GM12878 (cell line): ENCODE results near the gene XKRX. TPM values are rescaled to one million over a fixed set of nuclear protein-coding genes. Genes with fewer than 3 reads are reported as not detected.

Source experiments
- ATAC-seq: fragments of 200-7000 bp; cut with Tn5 transposase; 3 replicates; pipeline ENCODE4 v1.9.1; 2020; ENCODE audit warnings: mild to moderate bottlenecking, moderate library complexity
- BruUV-seq: library from RNA; stranded (reverse); fragments of 400-500 nt; replicated peaks from 2 replicates; lab custom pipeline; 2021; lab: Mats Ljungman, UMichigan
- CTCF ChIA-PET: fragments of 300-600 bp; sonication (Branson Sonifier 250); formaldehyde crosslinking; extraction: SDS; loops from one replicate; lab custom pipeline; 2021; ENCODE audit warnings: inconsistent platforms; lab: Yijun Ruan, JAX
- POLR2A ChIA-PET: fragments of 350-600 bp; formaldehyde crosslinking; extraction: SDS; loops from one replicate; lab custom pipeline; 2021; ENCODE audit warnings: inconsistent platforms; lab: Charles Lee
- RAD21 ChIA-PET: fragments of 300-600 bp; sonication (Branson Sonifier 250); formaldehyde crosslinking; loops from one replicate; lab custom pipeline; 2023; ENCODE audit warnings: antibody characterized with exemption; ENCODE audit not compliant: unreplicated experiment; lab: Charles Lee
- SMC1A ChIA-PET: fragments of 300-600 bp; sonication (Branson Sonifier 250); formaldehyde crosslinking; loops from one replicate; lab custom pipeline; 2023; ENCODE audit not compliant: unreplicated experiment, uncharacterized antibody; lab: Charles Lee
- DNase-seq: peaks from one replicate; pipeline ENCODE4 v3.0.0-alpha.2; 2011; ENCODE audit warnings: low read depth, low spot score
- FAIRE-seq: peaks from 3 replicates; lab custom pipeline; 2011; peaks lifted over from hg19 to GRCh38; lab: Jason Lieb, UNC
- H2AFZ ChIP-seq: 2 replicates; pipeline ENCODE4 v1.6.0; 2011; ENCODE audit warnings: low read depth, low read length, control low read depth; ENCODE audit not compliant: control insufficient read depth
- H3K27ac ChIP-seq: 2 replicates; pipeline ENCODE4 v1.5.1; 2011; ENCODE audit warnings: control low read depth; ENCODE audit not compliant: control insufficient read depth, insufficient read depth
- H3K27me3 ChIP-seq, 2 experiments: replicated peaks in 1 of 2; 2 replicates each; pipeline versions ENCODE4 v1.6.0 to v1.6.1; 2011; ENCODE audit warnings: low read length in 1 of 2; ENCODE audit not compliant: control insufficient read depth in 2 of 2, insufficient read depth in 2 of 2
- H3K36me3 ChIP-seq, 2 experiments: 2 replicates each; pipeline ENCODE4 v1.5.1; 2011; ENCODE audit warnings: low read length in 1 of 2; ENCODE audit not compliant: control insufficient read depth in 2 of 2, insufficient read depth in 2 of 2
- H3K4me1 ChIP-seq: 2 replicates; pipeline ENCODE4 v1.6.1; 2011; ENCODE audit warnings: mild to moderate bottlenecking, low read length, moderate library complexity, mixed read lengths; ENCODE audit not compliant: control insufficient read depth, insufficient read depth
- H3K4me2 ChIP-seq: 2 replicates; pipeline ENCODE4 v1.6.0; 2011; ENCODE audit warnings: control low read depth; ENCODE audit not compliant: control insufficient read depth, insufficient read depth
- H3K4me3 ChIP-seq: fragments of 200-600 bp; sonication (generic); 2 replicates; pipeline ENCODE4 v1.5.1; 2016
- H3K79me2 ChIP-seq: 2 replicates; pipeline ENCODE4 v1.6.0; 2011; ENCODE audit warnings: low read length; ENCODE audit not compliant: control insufficient read depth, insufficient read depth
- H3K9ac ChIP-seq: 2 replicates; pipeline ENCODE4 v1.8.0; 2011; ENCODE audit warnings: low read length, control low read depth, mixed read lengths; ENCODE audit not compliant: control insufficient read depth, insufficient read depth
- H3K9me3 ChIP-seq: replicated peaks from 3 replicates; pipeline ENCODE4 v1.5.1; 2011; ENCODE audit warnings: mild to moderate bottlenecking, low read length; ENCODE audit not compliant: control insufficient read depth, insufficient read depth
- H4K20me1 ChIP-seq: 2 replicates; pipeline ENCODE4 v1.6.0; 2011; ENCODE audit not compliant: control insufficient read depth, insufficient read depth
- ATF7 ChIP-seq: fragments of 450-650 bp; IDR thresholded peaks from 2 replicates; pipeline ENCODE4 v1.6.1; 2016; ENCODE audit warnings: low read depth, mild to moderate bottlenecking
- CHD2 ChIP-seq: IDR thresholded peaks from 2 replicates; pipeline ENCODE4 v1.6.1; 2011; ENCODE audit warnings: low read depth, low read length, improper control_type of control experiment, borderline replicate concordance
- GABPA ChIP-seq: IDR thresholded peaks from 2 replicates; pipeline ENCODE4 v1.6.1; 2014; ENCODE audit warnings: antibody characterized with exemption, low read depth, mild to moderate bottlenecking, inconsistent platforms
- HDAC6 ChIP-seq: fragments of 200-600 bp; sonication (generic); IDR thresholded peaks from one replicate; pipeline ENCODE4 v1.8.0; 2017; ENCODE audit warnings: antibody characterized with exemption; ENCODE audit not compliant: unreplicated experiment
- MEF2B ChIP-seq: fragments of 450-650 bp; IDR thresholded peaks from 2 replicates; pipeline ENCODE4 v1.6.1; 2018; ENCODE audit warnings: mild to moderate bottlenecking, moderate library complexity; ENCODE audit not compliant: partially characterized antibody, poor library complexity, severe bottlenecking
- NFIC ChIP-seq: IDR thresholded peaks from 2 replicates; pipeline ENCODE4 v1.6.1; 2012; ENCODE audit warnings: low read depth, mild to moderate bottlenecking, inconsistent platforms, low read length, moderate library complexity
- NR2C2 ChIP-seq: IDR thresholded peaks from 2 replicates; pipeline ENCODE4 v1.6.1; 2011; ENCODE audit warnings: borderline replicate concordance, low read depth; ENCODE audit not compliant: control insufficient read depth, insufficient read length
- PAX8 ChIP-seq: fragments of 450-650 bp; IDR thresholded peaks from 2 replicates; pipeline ENCODE4 v1.6.1; 2017; ENCODE audit warnings: mild to moderate bottlenecking, moderate library complexity
- RAD21 ChIP-seq: IDR thresholded peaks from 2 replicates; pipeline ENCODE4 v1.6.1; 2011; ENCODE audit warnings: mild to moderate bottlenecking, low read depth, low read length, moderate library complexity; ENCODE audit not compliant: insufficient read depth
- SMC3 ChIP-seq: IDR thresholded peaks from 2 replicates; pipeline ENCODE4 v1.6.1; 2011; ENCODE audit warnings: low read length, improper control_type of control experiment, borderline replicate concordance
- SPI1 ChIP-seq: IDR thresholded peaks from 2 replicates; pipeline ENCODE4 v1.6.1; 2011; ENCODE audit warnings: low read depth, mild to moderate bottlenecking, low read length, moderate library complexity, borderline replicate concordance; ENCODE audit not compliant: insufficient read depth
- STAT1 ChIP-seq: fragments of 450-650 bp; conservative IDR thresholded peaks from 2 replicates; pipeline ENCODE4 v1.6.1; 2014; ENCODE audit warnings: antibody characterized with exemption, mild to moderate bottlenecking
- ZBTB11 ChIP-seq: fragments of 450-650 bp; formaldehyde crosslinking; IDR thresholded peaks from 2 replicates; pipeline ENCODE4 v1.5.0; 2022; ENCODE audit warnings: mild to moderate bottlenecking, missing genetic modification characterization
- ZBTB33 ChIP-seq: fragments of 450-650 bp; IDR thresholded peaks from 2 replicates; pipeline ENCODE4 v1.6.1; 2017; ENCODE audit warnings: mild to moderate bottlenecking
- ZZZ3 ChIP-seq: IDR thresholded peaks from 2 replicates; pipeline ENCODE4 v1.6.1; 2011; ENCODE audit warnings: low read depth; ENCODE audit not compliant: control insufficient read depth, insufficient read length
- WGBS: methylation state at CpG from one replicate; pipeline ENCODE4 v1.1.6; 2016; ENCODE audit warnings: low lambda C conversion rate; ENCODE audit not compliant: insufficient replicate concordance, insufficient coverage; ENCODE audit errors: missing lambda C conversion rate; 5-methylcytosine and 5-hydroxymethylcytosine counted together
- in situ Hi-C: fragments of 300-500 bp; cut with MboI; formaldehyde crosslinking; loops from 9 replicates; pipeline ENCODE4 v1.14.3; 2018; ENCODE audit warnings: mixed read lengths
- intact Hi-C: fragments of 100-400 bp; cut with micrococcal nuclease; formaldehyde crosslinking; loops from one replicate; pipeline ENCODE4 v1.14.2; 2022; ENCODE audit not compliant: unreplicated experiment
- polyA plus RNA-seq, 11 experiments: library from polyadenylated mRNA; depleted of rRNA in 4 of 11; unstranded in 6 of 11; stranded (reverse) in 5 of 11; fragments of >200 nt; fragmentation: Nextera tagmentation in 4 of 11; fragmentation: Illumina TruSeq in 1 of 11; extraction: Ambion mirVana in 4 of 11; extraction: Trizol in 1 of 11; gene quantifications; 1 replicate in 1 of 11; 2 replicates in 10 of 11; pipeline versions ENCODE4 v1.2.1 to v1.2.3, GENCODE V29; 2011 to 2016; ENCODE audit warnings: inconsistent platforms in 2 of 11, missing spikeins in 2 of 11, low read depth in 1 of 11
- total RNA-seq, 4 experiments: library from RNA; depleted of rRNA in 3 of 4; stranded (reverse); fragments of >200 nt in 3 of 4; fragmentation: Illumina TruSeq in 1 of 4; extraction: Trizol in 1 of 4; gene quantifications; 2 replicates each; pipeline versions ENCODE4 v1.2.1 to v1.2.3, GENCODE V29; 2013 to 2021
- TF ChIP-seq, protein P1 (sequence below): fragments of 450-650 bp; IDR thresholded peaks from 2 replicates; pipeline ENCODE4 v1.6.1; 2016; ENCODE audit warnings: mild to moderate bottlenecking, moderate library complexity, borderline replicate concordance

Gene XKRX
- total and polyA plus RNA-seq, 10 of the 15 experiments (the other 5 are each of a cell fraction or from before 2014, with no cell fraction given): 0.07 to 0.30 (median 0.22) TPM; not detected in 4

GRCh38 chrX:100969408-100969807 lies 40.7 kb upstream of the XKRX start, which contains the start of gene ARL13A:
Gene ARL13A, plus strand, starts transcription at chrX:100969708. Its CDS starts 3,982 bp downstream, at chrX:100973690.
- no peaks in the 10 kb centered on the region for H4K20me1 ChIP-seq
- H3K4me1 ChIP-seq: no peaks in the 10 kb centered on the region
- intact Hi-C loops: no loop called here
- SMC1A ChIA-PET: no interaction called here
- WGBS: 45% methylated on average over 2 of the region's 2 CpGs
- H3K79me2 ChIP-seq: no peaks in the 10 kb centered on the region
- no peak for ATAC-seq
- no peak within 1 kb of the TSS for H3K4me2 ChIP-seq
- no peaks in the 10 kb centered on the region for H3K27me3 ChIP-seq
- in situ Hi-C loops: no loop called here
- no peak within 1 kb of the TSS for H3K27ac ChIP-seq
- no TSS peak for BruUV-seq
- no peak for FAIRE-seq
- CTCF ChIA-PET: interaction anchor here (0.6 kb wide), 2 partner anchors 32 to 828 kb away, joined by 3 read pairs; no protein-coding TSS in a partner anchor
- TF ChIP-seq NR2C2 (no peak), MEF2B (no peak), ATF7 (no peak), CHD2 (no peak), SMC3 (no peak), ZBTB11 (CRISPR knock-in tag) (no peak), NFIC (no peak), RAD21 (no peak), ZBTB33 (no peak), PAX8 (no peak), ZZZ3 (no peak), STAT1 (no peak), HDAC6 (no peak), GABPA (no peak), SPI1 (no peak)
- TF ChIP-seq, protein P1, sequence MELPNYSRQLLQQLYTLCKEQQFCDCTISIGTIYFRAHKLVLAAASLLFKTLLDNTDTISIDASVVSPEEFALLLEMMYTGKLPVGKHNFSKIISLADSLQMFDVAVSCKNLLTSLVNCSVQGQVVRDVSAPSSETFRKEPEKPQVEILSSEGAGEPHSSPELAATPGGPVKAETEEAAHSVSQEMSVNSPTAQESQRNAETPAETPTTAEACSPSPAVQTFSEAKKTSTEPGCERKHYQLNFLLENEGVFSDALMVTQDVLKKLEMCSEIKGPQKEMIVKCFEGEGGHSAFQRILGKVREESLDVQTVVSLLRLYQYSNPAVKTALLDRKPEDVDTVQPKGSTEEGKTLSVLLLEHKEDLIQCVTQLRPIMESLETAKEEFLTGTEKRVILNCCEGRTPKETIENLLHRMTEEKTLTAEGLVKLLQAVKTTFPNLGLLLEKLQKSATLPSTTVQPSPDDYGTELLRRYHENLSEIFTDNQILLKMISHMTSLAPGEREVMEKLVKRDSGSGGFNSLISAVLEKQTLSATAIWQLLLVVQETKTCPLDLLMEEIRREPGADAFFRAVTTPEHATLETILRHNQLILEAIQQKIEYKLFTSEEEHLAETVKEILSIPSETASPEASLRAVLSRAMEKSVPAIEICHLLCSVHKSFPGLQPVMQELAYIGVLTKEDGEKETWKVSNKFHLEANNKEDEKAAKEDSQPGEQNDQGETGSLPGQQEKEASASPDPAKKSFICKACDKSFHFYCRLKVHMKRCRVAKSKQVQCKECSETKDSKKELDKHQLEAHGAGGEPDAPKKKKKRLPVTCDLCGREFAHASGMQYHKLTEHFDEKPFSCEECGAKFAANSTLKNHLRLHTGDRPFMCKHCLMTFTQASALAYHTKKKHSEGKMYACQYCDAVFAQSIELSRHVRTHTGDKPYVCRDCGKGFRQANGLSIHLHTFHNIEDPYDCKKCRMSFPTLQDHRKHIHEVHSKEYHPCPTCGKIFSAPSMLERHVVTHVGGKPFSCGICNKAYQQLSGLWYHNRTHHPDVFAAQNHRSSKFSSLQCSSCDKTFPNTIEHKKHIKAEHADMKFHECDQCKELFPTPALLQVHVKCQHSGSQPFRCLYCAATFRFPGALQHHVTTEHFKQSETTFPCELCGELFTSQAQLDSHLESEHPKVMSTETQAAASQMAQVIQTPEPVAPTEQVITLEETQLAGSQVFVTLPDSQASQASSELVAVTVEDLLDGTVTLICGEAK: no peak
- TF ChIP-seq, all 136 proteins: peak for 0
- Histone ChIP-seq H2AFZ (no peak within 1 kb of the TSS), H3K4me3 (no peak within 1 kb of the TSS), H3K9ac (no peak within 1 kb of the TSS), H3K36me3 (no peaks in the 10 kb centered on the region), H3K9me3 (no peaks in the 10 kb centered on the region)
- DNase-seq: no peak
- ChIA-PET POLR2A (no interaction called here), RAD21 (no interaction called here)
